ENCODE data around the gene TANGO2. TPM values are rescaled to one million over a fixed set of nuclear protein-coding genes. Genes with fewer than 3 reads are reported as not detected.

TANGO2 gene
- polyA plus RNA-seq, 1 of the 3 experiments (the other 2 are of a cell fraction) = 20.7 TPM

- Histone ChIP-seq H3F3A (replicated peaks; ENCODE audit: insufficient read depth) (no peaks in the 10 kb centered on the region), H3K36me3 (replicated peaks in 1 of 2; ENCODE audit: control insufficient read depth in 1 of 2, insufficient read depth in 2 of 2, low read length in 1 of 2) (peaks cover 0 to 27% of the 10 kb centered on the region in 2 experiments), H3K9me3 (no peaks in the 10 kb centered on the region), H2AFZ (ENCODE audit: low read depth) (no peak overlapping the region), H3K9me2 (no peaks in the 10 kb centered on the region), H4K20me1 (ENCODE audit: insufficient read depth) (no peaks in the 10 kb centered on the region), H3K4me3 (ENCODE audit: low read depth in 2 of 2, low read length in 1 of 2) (no peak overlapping the region), H3K9ac (no peak overlapping the region), H3K79me2 (ENCODE audit: insufficient read depth) (0 out of 2 replicates have a peak, but pooled peaks cover 4% of the 10 kb centered on the region), H3K4me2 (no peak overlapping the region), H3K27ac (ENCODE audit: low read depth in 2 of 2, low read length in 1 of 2) (no peak overlapping the region), H3K27me3 (ENCODE audit: insufficient read depth) (no peaks in the 10 kb centered on the region), H3K4me1 (ENCODE audit: control insufficient read depth in 1 of 2, insufficient read depth in 2 of 2, low read depth in 1 of 2, low read length in 1 of 2) (no peaks in the 10 kb centered on the region)
- TF ChIP-seq TAF1 (IDR thresholded peaks at IDR 0.05; ENCODE audit: borderline replicate concordance, low read depth, low read length) = no peak
- no peak for TF ChIP-seq CTCF (IDR thresholded peaks at IDR 0.05)
- TF ChIP-seq TCF12 (IDR thresholded peaks at IDR 0.05) = no peak
- no peak for TF ChIP-seq ZBTB33 (IDR thresholded peaks at IDR 0.05; ENCODE audit: borderline replicate concordance, low read depth)
- no peak for TF ChIP-seq MAX (IDR thresholded peaks at IDR 0.05; ENCODE audit: low read depth)
- TF ChIP-seq RFX5 (IDR thresholded peaks at IDR 0.05; ENCODE audit: low read length) = no peak
- TF ChIP-seq TEAD4 (IDR thresholded peaks at IDR 0.05; ENCODE audit: borderline replicate concordance, insufficient read depth) = no peak
- ChIA-PET POLR2A (no interaction called here), CTCF (interaction anchor here (0.8 kb wide), 1 partner anchor 13 kb away, joined by 3 read pairs; no protein-coding TSS in a partner anchor)
- 94% methylated on average over 10 of the region's 10 CpGs for WGBS (ENCODE audit: low lambda C conversion rate)
- DNase-seq = no peak
Observed at GRCh38 chr22:20044495-20045151, 23.7 kb downstream of the TANGO2 start.

- CTCF ChIA-PET = no interaction called here
- TF ChIP-seq USF1 (IDR thresholded peaks at IDR 0.05; ENCODE audit: borderline replicate concordance, low read depth) = no peak
- no peak for TF ChIP-seq EZH2phosphoT487 (IDR thresholded peaks at IDR 0.05; ENCODE audit: borderline replicate concordance, low read depth)
- no peak for TF ChIP-seq JUND (IDR thresholded peaks at IDR 0.05)
- no peak for TF ChIP-seq RXRA (IDR thresholded peaks at IDR 0.05; ENCODE audit: borderline replicate concordance, low read depth)
- TF ChIP-seq TEAD4 (IDR thresholded peaks at IDR 0.05; ENCODE audit: borderline replicate concordance, insufficient read depth) = no peak
- TF ChIP-seq NFIC (IDR thresholded peaks at IDR 0.05; ENCODE audit: borderline replicate concordance) = no peak
- TF ChIP-seq ELF1 (IDR thresholded peaks at IDR 0.05) = no peak
- TF ChIP-seq NRF1 (IDR thresholded peaks at IDR 0.05; ENCODE audit: low read depth, low read length) = no peak
- TF ChIP-seq TCF12 (IDR thresholded peaks at IDR 0.05) = no peak
- TF ChIP-seq MXI1 (IDR thresholded peaks at IDR 0.05; ENCODE audit: low read depth, low read length) = no peak
- TF ChIP-seq FOSL2 (IDR thresholded peaks at IDR 0.05; ENCODE audit: borderline replicate concordance, low read depth) = no peak
- no peak for TF ChIP-seq PBX3 (IDR thresholded peaks at IDR 0.05)
- no peak for TF ChIP-seq REST (IDR thresholded peaks at IDR 0.05; ENCODE audit: low read depth, low read length)
Observed at GRCh38 chr22:20046730-20047129, 25.8 kb downstream of the TANGO2 start.

More at GRCh38 chr22:20046730-20047129, 25.8 kb downstream of the TANGO2 start:
- Histone ChIP-seq H3F3A (replicated peaks; ENCODE audit: insufficient read depth) (no peaks in the 10 kb centered on the region), H3K4me3 (ENCODE audit: low read depth in 2 of 2, low read length in 1 of 2) (no peak overlapping the region), H3K27me3 (ENCODE audit: insufficient read depth) (no peaks in the 10 kb centered on the region), H3K4me1 (ENCODE audit: control insufficient read depth in 1 of 2, insufficient read depth in 2 of 2, low read depth in 1 of 2, low read length in 1 of 2) (no peaks in the 10 kb centered on the region), H3K36me3 (replicated peaks in 1 of 2; ENCODE audit: control insufficient read depth in 1 of 2, insufficient read depth in 2 of 2, low read length in 1 of 2) (peaks cover 0 to 30% of the 10 kb centered on the region in 2 experiments), H4K20me1 (ENCODE audit: insufficient read depth) (no peaks in the 10 kb centered on the region), H3K9me3 (no peaks in the 10 kb centered on the region), H3K9me2 (no peaks in the 10 kb centered on the region), H3K79me2 (ENCODE audit: insufficient read depth) (0 out of 2 replicates have a peak, but pooled peaks cover 4% of the 10 kb centered on the region), H2AFZ (ENCODE audit: low read depth) (no peak overlapping the region), H3K9ac (no peak overlapping the region), H3K27ac (ENCODE audit: low read depth in 2 of 2, low read length in 1 of 2) (no peak overlapping the region), H3K4me2 (no peak overlapping the region)
- 94% methylated on average over 4 of the region's 4 CpGs for WGBS (ENCODE audit: low lambda C conversion rate)
- POLR2A ChIA-PET = no interaction called here
- DNase-seq = no peak
